ENCODE data around the gene ZNF263. TPM values are rescaled to one million over a fixed set of nuclear protein-coding genes. Genes with fewer than 3 reads are reported as not detected.

The ZNF263 gene
- total and polyA plus RNA-seq, 2 experiments from 2014 or later, result 9.2 to 66.9 TPM

DNA sequence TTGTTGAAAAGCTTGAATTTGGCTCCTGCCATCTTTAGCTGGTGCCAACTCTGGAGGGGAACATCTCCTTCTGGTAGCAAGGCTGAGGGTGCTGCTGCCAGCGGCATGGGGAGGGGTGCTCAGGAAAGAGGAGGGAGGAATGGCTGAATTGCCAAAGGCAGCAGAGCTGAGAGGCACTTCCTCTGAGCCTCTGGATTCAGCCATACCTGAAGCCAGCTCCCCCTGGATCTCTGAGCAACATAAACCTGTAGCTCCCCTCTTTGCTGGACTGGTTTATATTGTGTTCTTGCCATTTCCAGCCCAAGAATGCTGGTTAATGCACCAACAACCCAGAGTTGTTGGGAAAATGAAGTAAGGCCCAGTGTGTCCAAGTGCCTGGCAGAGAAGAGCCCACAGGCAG lies 34.3 kb upstream of the ZNF263 start:
- Histone ChIP-seq H3K27ac (ENCODE audit: low read depth) (no peak overlapping the region), H4K20me1 (replicated peaks; ENCODE audit: insufficient read depth) (no peaks in the 10 kb centered on the region), H3K4me1 (ENCODE audit: insufficient read depth) (no peaks in the 10 kb centered on the region), H2AFZ (no peak overlapping the region), H3K27me3 (ENCODE audit: insufficient read depth) (no peaks in the 10 kb centered on the region), H3F3A (replicated peaks; ENCODE audit: low read depth) (no peaks in the 10 kb centered on the region), H3K79me2 (replicated peaks; ENCODE audit: insufficient read depth) (no peaks in the 10 kb centered on the region), H3K4me3 (no peak overlapping the region), H3K36me3 (ENCODE audit: insufficient read depth) (no peaks in the 10 kb centered on the region), H3K9me2 (ENCODE audit: insufficient read depth) (no peaks in the 10 kb centered on the region), H3K4me2 (no peak overlapping the region)
- Mint-ChIP-seq H3K27me3 (ENCODE audit: insufficient read depth, low read depth, poor library complexity) (peaks cover 3% of the 10 kb centered on the region), H3K27ac (no peak overlapping the region), H3K4me3 (no peak overlapping the region), H3K36me3 (ENCODE audit: low read depth) (peaks cover 13% of the 10 kb centered on the region; the same call in 1 of the 3 replicates), H3K4me1 (no peaks in the 10 kb centered on the region), H3K9me3 (peaks cover 81% of the 10 kb centered on the region)
- DNase-seq (ENCODE audit: low spot score), result no peak
- no peak for ATAC-seq
- TF ChIP-seq, protein P1, sequence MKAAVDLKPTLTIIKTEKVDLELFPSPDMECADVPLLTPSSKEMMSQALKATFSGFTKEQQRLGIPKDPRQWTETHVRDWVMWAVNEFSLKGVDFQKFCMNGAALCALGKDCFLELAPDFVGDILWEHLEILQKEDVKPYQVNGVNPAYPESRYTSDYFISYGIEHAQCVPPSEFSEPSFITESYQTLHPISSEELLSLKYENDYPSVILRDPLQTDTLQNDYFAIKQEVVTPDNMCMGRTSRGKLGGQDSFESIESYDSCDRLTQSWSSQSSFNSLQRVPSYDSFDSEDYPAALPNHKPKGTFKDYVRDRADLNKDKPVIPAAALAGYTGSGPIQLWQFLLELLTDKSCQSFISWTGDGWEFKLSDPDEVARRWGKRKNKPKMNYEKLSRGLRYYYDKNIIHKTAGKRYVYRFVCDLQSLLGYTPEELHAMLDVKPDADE (IDR thresholded peaks at IDR 0.05), result no peak
- TF ChIP-seq POLR2AphosphoS5 (IDR thresholded peaks at IDR 0.05; ENCODE audit: low read depth) (no peak), ZNF331 (CRISPR knock-in tag; IDR thresholded peaks at IDR 0.05; ENCODE audit: low read depth) (no peak), STAT1 (IDR thresholded peaks at IDR 0.05; ENCODE audit: unreplicated experiment) (no peak), JUNB (IDR thresholded peaks at IDR 0.05; ENCODE audit: unreplicated experiment) (no peak), NANOG (IDR thresholded peaks at IDR 0.05; ENCODE audit: borderline replicate concordance) (no peak), CREB1 (CRISPR knock-in tag; IDR thresholded peaks at IDR 0.05; ENCODE audit: low read depth) (no peak), EZH2 (IDR thresholded peaks at IDR 0.05; ENCODE audit: low read depth, unreplicated experiment) (no peak), EZH2phosphoT487 (IDR thresholded peaks at IDR 0.05; ENCODE audit: unreplicated experiment) (no peak), ZNF114 (CRISPR knock-in tag; IDR thresholded peaks at IDR 0.05) (no peak)
- TF ChIP-seq, protein P2, sequence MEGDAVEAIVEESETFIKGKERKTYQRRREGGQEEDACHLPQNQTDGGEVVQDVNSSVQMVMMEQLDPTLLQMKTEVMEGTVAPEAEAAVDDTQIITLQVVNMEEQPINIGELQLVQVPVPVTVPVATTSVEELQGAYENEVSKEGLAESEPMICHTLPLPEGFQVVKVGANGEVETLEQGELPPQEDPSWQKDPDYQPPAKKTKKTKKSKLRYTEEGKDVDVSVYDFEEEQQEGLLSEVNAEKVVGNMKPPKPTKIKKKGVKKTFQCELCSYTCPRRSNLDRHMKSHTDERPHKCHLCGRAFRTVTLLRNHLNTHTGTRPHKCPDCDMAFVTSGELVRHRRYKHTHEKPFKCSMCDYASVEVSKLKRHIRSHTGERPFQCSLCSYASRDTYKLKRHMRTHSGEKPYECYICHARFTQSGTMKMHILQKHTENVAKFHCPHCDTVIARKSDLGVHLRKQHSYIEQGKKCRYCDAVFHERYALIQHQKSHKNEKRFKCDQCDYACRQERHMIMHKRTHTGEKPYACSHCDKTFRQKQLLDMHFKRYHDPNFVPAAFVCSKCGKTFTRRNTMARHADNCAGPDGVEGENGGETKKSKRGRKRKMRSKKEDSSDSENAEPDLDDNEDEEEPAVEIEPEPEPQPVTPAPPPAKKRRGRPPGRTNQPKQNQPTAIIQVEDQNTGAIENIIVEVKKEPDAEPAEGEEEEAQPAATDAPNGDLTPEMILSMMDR (conservative IDR thresholded peaks at IDR 0.05; ENCODE audit: low read depth in 2 of 2), result no peak
- TF ChIP-seq, protein P3, sequence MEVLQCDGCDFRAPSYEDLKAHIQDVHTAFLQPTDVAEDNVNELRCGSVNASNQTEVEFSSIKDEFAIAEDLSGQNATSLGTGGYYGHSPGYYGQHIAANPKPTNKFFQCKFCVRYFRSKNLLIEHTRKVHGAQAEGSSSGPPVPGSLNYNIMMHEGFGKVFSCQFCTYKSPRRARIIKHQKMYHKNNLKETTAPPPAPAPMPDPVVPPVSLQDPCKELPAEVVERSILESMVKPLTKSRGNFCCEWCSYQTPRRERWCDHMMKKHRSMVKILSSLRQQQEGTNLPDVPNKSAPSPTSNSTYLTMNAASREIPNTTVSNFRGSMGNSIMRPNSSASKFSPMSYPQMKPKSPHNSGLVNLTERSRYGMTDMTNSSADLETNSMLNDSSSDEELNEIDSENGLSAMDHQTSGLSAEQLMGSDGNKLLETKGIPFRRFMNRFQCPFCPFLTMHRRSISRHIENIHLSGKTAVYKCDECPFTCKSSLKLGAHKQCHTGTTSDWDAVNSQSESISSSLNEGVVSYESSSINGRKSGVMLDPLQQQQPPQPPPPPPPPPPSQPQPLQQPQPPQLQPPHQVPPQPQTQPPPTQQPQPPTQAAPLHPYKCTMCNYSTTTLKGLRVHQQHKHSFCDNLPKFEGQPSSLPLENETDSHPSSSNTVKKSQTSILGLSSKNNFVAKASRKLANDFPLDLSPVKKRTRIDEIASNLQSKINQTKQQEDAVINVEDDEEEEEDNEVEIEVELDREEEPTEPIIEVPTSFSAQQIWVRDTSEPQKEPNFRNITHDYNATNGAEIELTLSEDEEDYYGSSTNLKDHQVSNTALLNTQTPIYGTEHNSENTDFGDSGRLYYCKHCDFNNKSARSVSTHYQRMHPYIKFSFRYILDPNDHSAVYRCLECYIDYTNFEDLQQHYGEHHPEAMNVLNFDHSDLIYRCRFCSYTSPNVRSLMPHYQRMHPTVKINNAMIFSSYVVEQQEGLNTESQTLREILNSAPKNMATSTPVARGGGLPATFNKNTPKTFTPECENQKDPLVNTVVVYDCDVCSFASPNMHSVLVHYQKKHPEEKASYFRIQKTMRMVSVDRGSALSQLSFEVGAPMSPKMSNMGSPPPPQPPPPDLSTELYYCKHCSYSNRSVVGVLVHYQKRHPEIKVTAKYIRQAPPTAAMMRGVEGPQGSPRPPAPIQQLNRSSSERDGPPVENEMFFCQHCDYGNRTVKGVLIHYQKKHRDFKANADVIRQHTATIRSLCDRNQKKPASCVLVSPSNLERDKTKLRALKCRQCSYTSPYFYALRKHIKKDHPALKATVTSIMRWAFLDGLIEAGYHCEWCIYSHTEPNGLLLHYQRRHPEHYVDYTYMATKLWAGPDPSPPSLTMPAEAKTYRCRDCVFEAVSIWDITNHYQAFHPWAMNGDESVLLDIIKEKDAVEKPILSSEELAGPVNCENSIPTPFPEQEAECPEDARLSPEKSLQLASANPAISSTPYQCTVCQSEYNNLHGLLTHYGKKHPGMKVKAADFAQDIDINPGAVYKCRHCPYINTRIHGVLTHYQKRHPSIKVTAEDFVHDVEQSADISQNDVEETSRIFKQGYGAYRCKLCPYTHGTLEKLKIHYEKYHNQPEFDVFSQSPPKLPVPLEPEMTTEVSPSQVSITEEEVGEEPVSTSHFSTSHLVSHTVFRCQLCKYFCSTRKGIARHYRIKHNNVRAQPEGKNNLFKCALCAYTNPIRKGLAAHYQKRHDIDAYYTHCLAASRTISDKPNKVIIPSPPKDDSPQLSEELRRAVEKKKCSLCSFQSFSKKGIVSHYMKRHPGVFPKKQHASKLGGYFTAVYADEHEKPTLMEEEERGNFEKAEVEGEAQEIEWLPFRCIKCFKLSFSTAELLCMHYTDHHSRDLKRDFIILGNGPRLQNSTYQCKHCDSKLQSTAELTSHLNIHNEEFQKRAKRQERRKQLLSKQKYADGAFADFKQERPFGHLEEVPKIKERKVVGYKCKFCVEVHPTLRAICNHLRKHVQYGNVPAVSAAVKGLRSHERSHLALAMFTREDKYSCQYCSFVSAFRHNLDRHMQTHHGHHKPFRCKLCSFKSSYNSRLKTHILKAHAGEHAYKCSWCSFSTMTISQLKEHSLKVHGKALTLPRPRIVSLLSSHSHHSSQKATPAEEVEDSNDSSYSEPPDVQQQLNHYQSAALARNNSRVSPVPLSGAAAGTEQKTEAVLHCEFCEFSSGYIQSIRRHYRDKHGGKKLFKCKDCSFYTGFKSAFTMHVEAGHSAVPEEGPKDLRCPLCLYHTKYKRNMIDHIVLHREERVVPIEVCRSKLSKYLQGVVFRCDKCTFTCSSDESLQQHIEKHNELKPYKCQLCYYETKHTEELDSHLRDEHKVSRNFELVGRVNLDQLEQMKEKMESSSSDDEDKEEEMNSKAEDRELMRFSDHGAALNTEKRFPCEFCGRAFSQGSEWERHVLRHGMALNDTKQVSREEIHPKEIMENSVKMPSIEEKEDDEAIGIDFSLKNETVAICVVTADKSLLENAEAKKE (CRISPR knock-in tag; IDR thresholded peaks at IDR 0.05), result no peak
- TF ChIP-seq, protein P4, sequence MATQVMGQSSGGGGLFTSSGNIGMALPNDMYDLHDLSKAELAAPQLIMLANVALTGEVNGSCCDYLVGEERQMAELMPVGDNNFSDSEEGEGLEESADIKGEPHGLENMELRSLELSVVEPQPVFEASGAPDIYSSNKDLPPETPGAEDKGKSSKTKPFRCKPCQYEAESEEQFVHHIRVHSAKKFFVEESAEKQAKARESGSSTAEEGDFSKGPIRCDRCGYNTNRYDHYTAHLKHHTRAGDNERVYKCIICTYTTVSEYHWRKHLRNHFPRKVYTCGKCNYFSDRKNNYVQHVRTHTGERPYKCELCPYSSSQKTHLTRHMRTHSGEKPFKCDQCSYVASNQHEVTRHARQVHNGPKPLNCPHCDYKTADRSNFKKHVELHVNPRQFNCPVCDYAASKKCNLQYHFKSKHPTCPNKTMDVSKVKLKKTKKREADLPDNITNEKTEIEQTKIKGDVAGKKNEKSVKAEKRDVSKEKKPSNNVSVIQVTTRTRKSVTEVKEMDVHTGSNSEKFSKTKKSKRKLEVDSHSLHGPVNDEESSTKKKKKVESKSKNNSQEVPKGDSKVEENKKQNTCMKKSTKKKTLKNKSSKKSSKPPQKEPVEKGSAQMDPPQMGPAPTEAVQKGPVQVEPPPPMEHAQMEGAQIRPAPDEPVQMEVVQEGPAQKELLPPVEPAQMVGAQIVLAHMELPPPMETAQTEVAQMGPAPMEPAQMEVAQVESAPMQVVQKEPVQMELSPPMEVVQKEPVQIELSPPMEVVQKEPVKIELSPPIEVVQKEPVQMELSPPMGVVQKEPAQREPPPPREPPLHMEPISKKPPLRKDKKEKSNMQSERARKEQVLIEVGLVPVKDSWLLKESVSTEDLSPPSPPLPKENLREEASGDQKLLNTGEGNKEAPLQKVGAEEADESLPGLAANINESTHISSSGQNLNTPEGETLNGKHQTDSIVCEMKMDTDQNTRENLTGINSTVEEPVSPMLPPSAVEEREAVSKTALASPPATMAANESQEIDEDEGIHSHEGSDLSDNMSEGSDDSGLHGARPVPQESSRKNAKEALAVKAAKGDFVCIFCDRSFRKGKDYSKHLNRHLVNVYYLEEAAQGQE (IDR thresholded peaks at IDR 0.05; ENCODE audit: unreplicated experiment), result no peak
